OCI-LY7 (cell line): ENCODE results near the gene HHLA2.
"Not testable (repeated sequence)": the region's sequence is repeated elsewhere in the genome, so short reads cannot be mapped to it uniquely, and the experiment has no call there.

Source experiments
- EZH2phosphoT487 ChIP-seq: fragments of 200-600 bp; sonication (generic); IDR thresholded peaks from 2 replicates; pipeline ENCODE4 v1.6.1; 2018; ENCODE audit warnings: low read depth, borderline replicate concordance, mild to moderate bottlenecking, mixed run types, antibody characterized with exemption, low read length, moderate library complexity, mixed read lengths
- TF ChIP-seq, protein P1 (sequence below): fragments of 200-600 bp; sonication (generic); conservative IDR thresholded peaks from 2 replicates; pipeline ENCODE4 v1.5.1; 2014; ENCODE audit warnings: mild to moderate bottlenecking, antibody characterized with exemption, low read length, moderate library complexity, mixed read lengths

GRCh38 chr3:108264534-108265298 is 31.6 kb upstream of the HHLA2 start:
- TF ChIP-seq, protein P1, sequence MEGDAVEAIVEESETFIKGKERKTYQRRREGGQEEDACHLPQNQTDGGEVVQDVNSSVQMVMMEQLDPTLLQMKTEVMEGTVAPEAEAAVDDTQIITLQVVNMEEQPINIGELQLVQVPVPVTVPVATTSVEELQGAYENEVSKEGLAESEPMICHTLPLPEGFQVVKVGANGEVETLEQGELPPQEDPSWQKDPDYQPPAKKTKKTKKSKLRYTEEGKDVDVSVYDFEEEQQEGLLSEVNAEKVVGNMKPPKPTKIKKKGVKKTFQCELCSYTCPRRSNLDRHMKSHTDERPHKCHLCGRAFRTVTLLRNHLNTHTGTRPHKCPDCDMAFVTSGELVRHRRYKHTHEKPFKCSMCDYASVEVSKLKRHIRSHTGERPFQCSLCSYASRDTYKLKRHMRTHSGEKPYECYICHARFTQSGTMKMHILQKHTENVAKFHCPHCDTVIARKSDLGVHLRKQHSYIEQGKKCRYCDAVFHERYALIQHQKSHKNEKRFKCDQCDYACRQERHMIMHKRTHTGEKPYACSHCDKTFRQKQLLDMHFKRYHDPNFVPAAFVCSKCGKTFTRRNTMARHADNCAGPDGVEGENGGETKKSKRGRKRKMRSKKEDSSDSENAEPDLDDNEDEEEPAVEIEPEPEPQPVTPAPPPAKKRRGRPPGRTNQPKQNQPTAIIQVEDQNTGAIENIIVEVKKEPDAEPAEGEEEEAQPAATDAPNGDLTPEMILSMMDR = not testable (repeated sequence)
- TF ChIP-seq EZH2phosphoT487 = not testable (repeated sequence)
